Omental fat pad (tissue), 4 donors: ENCODE data around the gene ZBTB48. TPM values are rescaled to one million over a fixed set of nuclear protein-coding genes. Genes with fewer than 3 reads are reported as not detected.
A peak's percentile ranks its signal among the peaks of the same experiment; 100 is the strongest.

ENCODE experiments used
- ATAC-seq: fragments of 150-250 bp; one replicate; pipeline ENCODE4 v1.9.1; 2016; ENCODE audit warnings: mild to moderate bottlenecking, moderate library complexity; ENCODE audit not compliant: low FRiP score
- DNase-seq: peaks from one replicate; pipeline ENCODE4 v3.0.0-alpha.2; 2019; ENCODE audit warnings: low spot score
- CTCF ChIP-seq, 3 donors: fragments of 450-650 bp; IDR thresholded peaks; one replicate each; pipeline ENCODE4 v1.5.1; 2016 to 2017; ENCODE audit warnings: antibody characterized with exemption in 3 of 3, mild to moderate bottlenecking in 3 of 3, moderate library complexity in 2 of 3
- total RNA-seq, 4 donors: library from RNA; depleted of rRNA; stranded (reverse); fragments of >200 nt; gene quantifications; one replicate each; pipeline ENCODE4 v1.1.0, GENCODE V29; 2016

The ZBTB48 gene
- total RNA-seq, 4 donors from 2014 or later, result 9.9 to 19.2 (median 13.4) TPM

- no peak for TF ChIP-seq CTCF (IDR thresholded peaks at IDR 0.05)
- ATAC-seq (peak; percentile 17), DNase-seq (no peak)
Measured at GRCh38 chr1:6614019-6614928, 34.5 kb downstream of the ZBTB48 start.

- TF ChIP-seq CTCF (IDR thresholded peaks at IDR 0.05), result no peak
- ATAC-seq, result no peak
- DNase-seq, result no peak
Measured at GRCh38 chr1:6614929-6615785, 35.4 kb downstream of the ZBTB48 start.

GRCh38 chr1:6619045-6619444, 39.3 kb downstream of the ZBTB48 start:
- no peak for TF ChIP-seq CTCF (IDR thresholded peaks at IDR 0.05)
- ATAC-seq (no peak), DNase-seq (no peak)

GRCh38 chr1:6621429-6622391, 41.9 kb downstream of the ZBTB48 start:
- TF ChIP-seq CTCF (IDR thresholded peaks at IDR 0.05), result no peak
- ATAC-seq (no peak), DNase-seq (no peak)

- DNase-seq, result no peak
- no peak for ATAC-seq
- TF ChIP-seq CTCF (IDR thresholded peaks at IDR 0.05), result no peak
Measured at GRCh38 chr1:6622396-6623152, 42.8 kb downstream of the ZBTB48 start.
